Ovary (tissue), 3 donors: ENCODE measurements around the gene TMEM178A.

Source experiments
- CTCF ChIP-seq, 3 donors: fragments of 450-650 bp in 2 of 3; fragments of 200-600 bp in 1 of 3; IDR thresholded peaks; one replicate each; pipeline versions ENCODE4 v1.5.1 to v1.8.0; 2016 to 2022; ENCODE audit warnings: antibody characterized with exemption in 3 of 3, mild to moderate bottlenecking in 1 of 3
- EP300 ChIP-seq: sonication (generic); formaldehyde crosslinking; IDR thresholded peaks from one replicate; pipeline ENCODE4 v1.6.1; 2017; ENCODE audit warnings: antibody characterized with exemption
- POLR2A ChIP-seq: fragments of 450-650 bp; IDR thresholded peaks from one replicate; pipeline ENCODE4 v1.6.1; 2017; ENCODE audit warnings: antibody characterized with exemption, mild to moderate bottlenecking, moderate library complexity
- donor health status: DM: no; HTN: no; CAD: no.

GRCh38 chr2:39701137-39701536 is 35.4 kb downstream of the TMEM178A start:
- TF ChIP-seq CTCF (IDR thresholded peaks at IDR 0.05), result no peak
- no peak for TF ChIP-seq POLR2A
- TF ChIP-seq EP300, result no peak
